ENCODE data around the gene CUX1. TPM values are rescaled to one million over a fixed set of nuclear protein-coding genes. Genes with fewer than 3 reads are reported as not detected.
"Not testable (repeated sequence)": the region's sequence is repeated elsewhere in the genome, so short reads cannot be mapped to it uniquely, and the experiment has no call there.

Gene CUX1
- total RNA-seq, 1 experiment from 2014 or later, result 54.8 TPM

GRCh38 chr7:102321351-102322201 is 504.1 kb downstream of the CUX1 start:
- H3K4me1 Mint-ChIP-seq (ENCODE audit: low read depth, unreplicated experiment), result no peaks in the 10 kb centered on the region
- H3K4me3 Mint-ChIP-seq (ENCODE audit: low read depth, unreplicated experiment), result no peak overlapping the region
- H3K36me3 Mint-ChIP-seq (ENCODE audit: insufficient read depth, unreplicated experiment), result peaks cover 6% of the 10 kb centered on the region
- CTCF ChIA-PET, result no interaction called here
- no peaks in the 10 kb centered on the region for H3K9me3 Mint-ChIP-seq (ENCODE audit: low read depth, unreplicated experiment)
- no peak overlapping the region for H3K27ac Mint-ChIP-seq (ENCODE audit: unreplicated experiment)
- BruUV-seq (replicated peaks), result no TSS peak
- TF ChIP-seq CTCF (IDR thresholded peaks at IDR 0.05; ENCODE audit: unreplicated experiment), result no peak
- intact Hi-C loops (cut with micrococcal nuclease; ENCODE audit: unreplicated experiment), result no loop called here
- no peak for DNase-seq
- H3K27me3 Mint-ChIP-seq (ENCODE audit: unreplicated experiment), result no peaks in the 10 kb centered on the region

GRCh38 chr7:102322202-102322715 is 504.8 kb downstream of the CUX1 start:
- no peak for DNase-seq
- no TSS peak for BruUV-seq (replicated peaks)
- Mint-ChIP-seq H3K9me3 (ENCODE audit: low read depth, unreplicated experiment) (no peaks in the 10 kb centered on the region), H3K4me3 (ENCODE audit: low read depth, unreplicated experiment) (no peak overlapping the region), H3K27me3 (ENCODE audit: unreplicated experiment) (peaks cover 5% of the 10 kb centered on the region), H3K27ac (ENCODE audit: unreplicated experiment) (no peak overlapping the region), H3K4me1 (ENCODE audit: low read depth, unreplicated experiment) (no peaks in the 10 kb centered on the region), H3K36me3 (ENCODE audit: insufficient read depth, unreplicated experiment) (peaks cover 4% of the 10 kb centered on the region)
- CTCF ChIA-PET, result no interaction called here
- no peak for TF ChIP-seq CTCF (IDR thresholded peaks at IDR 0.05; ENCODE audit: unreplicated experiment)
- intact Hi-C loops (cut with micrococcal nuclease; ENCODE audit: unreplicated experiment), result no loop called here

- intact Hi-C loops (cut with micrococcal nuclease; ENCODE audit: unreplicated experiment), result no loop called here
- TF ChIP-seq CTCF (IDR thresholded peaks at IDR 0.05; ENCODE audit: unreplicated experiment), result no peak
- DNase-seq, result no peak
- Mint-ChIP-seq H3K4me3 (ENCODE audit: low read depth, unreplicated experiment) (no peak overlapping the region), H3K27me3 (ENCODE audit: unreplicated experiment) (peaks cover 15% of the 10 kb centered on the region), H3K27ac (ENCODE audit: unreplicated experiment) (no peak overlapping the region), H3K4me1 (ENCODE audit: low read depth, unreplicated experiment) (no peaks in the 10 kb centered on the region), H3K9me3 (ENCODE audit: low read depth, unreplicated experiment) (no peaks in the 10 kb centered on the region), H3K36me3 (ENCODE audit: insufficient read depth, unreplicated experiment) (no peaks in the 10 kb centered on the region)
- BruUV-seq (replicated peaks), result no TSS peak
- CTCF ChIA-PET, result no interaction called here
Observed at GRCh38 chr7:102323914-102324195, 506.4 kb downstream of the CUX1 start.

DNA sequence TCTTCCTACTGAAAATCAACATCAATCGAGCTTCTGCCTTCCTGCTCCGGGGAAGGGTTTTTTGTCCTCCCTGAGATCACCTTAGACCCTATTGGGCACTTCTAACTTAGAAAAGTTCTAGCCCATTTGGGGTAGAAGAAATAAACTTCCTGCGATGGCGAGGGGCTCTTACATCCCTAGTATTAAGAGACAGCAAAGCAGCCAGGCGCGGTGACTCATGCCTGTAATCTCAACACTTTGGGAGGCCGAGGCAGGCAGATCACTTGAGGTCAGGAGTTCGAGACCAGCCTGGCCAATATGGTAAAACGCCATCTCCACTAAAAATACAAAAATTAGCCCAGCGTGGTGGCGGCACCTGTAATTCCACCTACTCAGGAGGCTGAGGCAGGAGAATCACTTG is 507.7 kb downstream of the CUX1 start:
- H3K4me3 Mint-ChIP-seq (ENCODE audit: low read depth, unreplicated experiment); H3K36me3 Mint-ChIP-seq (ENCODE audit: insufficient read depth, unreplicated experiment); intact Hi-C loops (cut with micrococcal nuclease; ENCODE audit: unreplicated experiment); BruUV-seq (replicated peaks); H3K9me3 Mint-ChIP-seq (ENCODE audit: low read depth, unreplicated experiment); DNase-seq; CTCF ChIA-PET; H3K27ac Mint-ChIP-seq (ENCODE audit: unreplicated experiment); H3K4me1 Mint-ChIP-seq (ENCODE audit: low read depth, unreplicated experiment): not testable (repeated sequence)
- H3K27me3 Mint-ChIP-seq (ENCODE audit: unreplicated experiment), result peaks cover 15% of the 10 kb centered on the region
